ENCODE data around the gene AMOTL2. TPM values are rescaled to one million over a fixed set of nuclear protein-coding genes. Genes with fewer than 3 reads are reported as not detected.

AMOTL2 gene
- polyA plus RNA-seq, 3 donors = 13.8 to 174 (median 45.0) TPM

GRCh38 chr3:134344560-134344959 is 29.7 kb downstream of the AMOTL2 start:
- 43 to 70% (median 63%) methylated on average over 2 of the region's 2 CpGs for WGBS, 3 donors
- no peak overlapping the region for H3K27ac ChIP-seq (ENCODE audit: low read depth, low read length)

- no peak overlapping the region for H3K27ac ChIP-seq (ENCODE audit: low read depth, low read length)
- 85 to 94% (median 91%) methylated on average over 9 of the region's 9 CpGs for WGBS, 3 donors
Observed at GRCh38 chr3:134342259-134342658, 32.0 kb downstream of the AMOTL2 start.

- 89 to 95% (median 91%) methylated on average over 2 of the region's 2 CpGs for WGBS, 3 donors
- H3K27ac ChIP-seq (ENCODE audit: low read depth, low read length) = no peak overlapping the region
Observed at GRCh38 chr3:134341389-134341788, 32.9 kb downstream of the AMOTL2 start.

- 65 to 72% (median 69%) methylated on average over 1 of the region's 1 CpG for WGBS, 3 donors
- no peak overlapping the region for H3K27ac ChIP-seq (ENCODE audit: low read depth, low read length)
Observed at GRCh38 chr3:134340982-134341365, 33.3 kb downstream of the AMOTL2 start.

- H3K27ac ChIP-seq (ENCODE audit: low read depth, low read length) = no peak overlapping the region
- 62 to 90% (median 76%) methylated on average over 1 of the region's 1 CpG for WGBS, 3 donors
Observed at GRCh38 chr3:134340362-134340981, 33.8 kb downstream of the AMOTL2 start.

GRCh38 chr3:134339913-134340312 is 34.3 kb downstream of the AMOTL2 start:
- 80 to 94% (median 80%) methylated on average over 5 of the region's 5 CpGs for WGBS, 3 donors
- no peak overlapping the region for H3K27ac ChIP-seq (ENCODE audit: low read depth, low read length)

GRCh38 chr3:134339331-134339730 is 34.9 kb downstream of the AMOTL2 start:
- no peak overlapping the region for H3K27ac ChIP-seq (ENCODE audit: low read depth, low read length)

GRCh38 chr3:134338516-134339261 is 35.6 kb downstream of the AMOTL2 start:
- WGBS, 3 donors = 92 to 99% (median 96%) methylated on average over 5 of the region's 5 CpGs
- no peak overlapping the region for H3K27ac ChIP-seq (ENCODE audit: low read depth, low read length)

More at GRCh38 chr3:134339331-134339730, 34.9 kb downstream of the AMOTL2 start:
- 89 to 96% (median 92%) methylated on average over 9 of the region's 9 CpGs for WGBS, 3 donors

- H3K27ac ChIP-seq (ENCODE audit: low read depth, low read length) = no peak overlapping the region
- 91 to 96% (median 91%) methylated on average over 2 of the region's 2 CpGs for WGBS, 3 donors
Observed at GRCh38 chr3:134338201-134338512, 36.1 kb downstream of the AMOTL2 start.

- H3K27ac ChIP-seq (ENCODE audit: low read depth, low read length) = no peak overlapping the region
- 83 to 95% (median 86%) methylated on average over 3 of the region's 3 CpGs for WGBS, 3 donors
Observed at GRCh38 chr3:134337511-134338200, 36.6 kb downstream of the AMOTL2 start.

- 90 to 95% (median 94%) methylated on average over 8 of the region's 8 CpGs for WGBS, 3 donors
- H3K27ac ChIP-seq (ENCODE audit: low read depth, low read length) = no peak overlapping the region
Observed at GRCh38 chr3:134337071-134337482, 37.2 kb downstream of the AMOTL2 start.

GRCh38 chr3:134336587-134336986 is 37.7 kb downstream of the AMOTL2 start:
- WGBS, 3 donors = 57 to 60% (median 59%) methylated on average over 6 of the region's 6 CpGs
- no peak overlapping the region for H3K27ac ChIP-seq (ENCODE audit: low read depth, low read length)

- WGBS, 3 donors = 39 to 79% (median 46%) methylated on average over 2 of the region's 2 CpGs
- no peak overlapping the region for H3K27ac ChIP-seq (ENCODE audit: low read depth, low read length)
Observed at GRCh38 chr3:134334901-134335280, 39.4 kb downstream of the AMOTL2 start.

- no peak overlapping the region for H3K27ac ChIP-seq (ENCODE audit: low read depth, low read length)
- 72 to 90% (median 85%) methylated on average over 3 of the region's 3 CpGs for WGBS, 3 donors
Observed at GRCh38 chr3:134334231-134334900, 39.9 kb downstream of the AMOTL2 start.

- H3K27ac ChIP-seq (ENCODE audit: low read depth, low read length) = no peak overlapping the region
- WGBS, 3 donors = 59 to 80% (median 70%) methylated on average over 10 of the region's 10 CpGs
Observed at GRCh38 chr3:134333522-134334181, 40.6 kb downstream of the AMOTL2 start.

GRCh38 chr3:134332344-134332743 is 41.9 kb downstream of the AMOTL2 start:
- 73 to 86% (median 83%) methylated on average over 6 of the region's 6 CpGs for WGBS, 3 donors
- H3K27ac ChIP-seq (ENCODE audit: low read depth, low read length) = no peak overlapping the region

GRCh38 chr3:134331811-134332199 is 42.4 kb downstream of the AMOTL2 start:
- no peak overlapping the region for H3K27ac ChIP-seq (ENCODE audit: low read depth, low read length)
- WGBS, 3 donors = 60 to 65% (median 64%) methylated on average over 5 of the region's 5 CpGs
